Ectodermal cell (in vitro differentiated cells): Measurements from ENCODE around the gene GC.
"Not testable (repeated sequence)": the region's sequence is repeated elsewhere in the genome, so short reads cannot be mapped to it uniquely, and the experiment has no call there.

ENCODE experiments used
- H3K27ac ChIP-seq: 2 replicates; pipeline ENCODE4 v1.7.0; 2013; ENCODE audit warnings: mild to moderate bottlenecking, low read depth, low read length; ENCODE audit not compliant: insufficient read depth, poor library complexity, severe bottlenecking
- H3K27me3 ChIP-seq: 2 replicates; pipeline ENCODE4 v1.7.0; 2013; ENCODE audit warnings: mild to moderate bottlenecking, low read length; ENCODE audit not compliant: insufficient read depth, control insufficient read depth, poor library complexity, severe bottlenecking
- H3K36me3 ChIP-seq: one replicate; pipeline ENCODE4 v1.7.0; 2013; ENCODE audit warnings: low read length; ENCODE audit not compliant: control insufficient read depth, insufficient read depth
- H3K4me1 ChIP-seq: one replicate; pipeline ENCODE4 v1.7.0; 2013; ENCODE audit warnings: low read length; ENCODE audit not compliant: control insufficient read depth, insufficient read depth
- H3K4me3 ChIP-seq: 2 replicates; pipeline ENCODE4 v1.7.0; 2013; ENCODE audit warnings: low read depth, low read length, control low read depth; ENCODE audit not compliant: insufficient read depth
- H3K9me3 ChIP-seq: 2 replicates; pipeline ENCODE4 v1.7.0; 2013; ENCODE audit warnings: mild to moderate bottlenecking, low read length, moderate library complexity; ENCODE audit not compliant: control insufficient read depth
- WGBS, 2 experiments: methylation state at CpG; one replicate each; pipeline ENCODE4 v1.1.7; 2013; ENCODE audit warnings: missing lambda C conversion rate in 2 of 2; 5-methylcytosine and 5-hydroxymethylcytosine counted together

Gene GC

DNA sequence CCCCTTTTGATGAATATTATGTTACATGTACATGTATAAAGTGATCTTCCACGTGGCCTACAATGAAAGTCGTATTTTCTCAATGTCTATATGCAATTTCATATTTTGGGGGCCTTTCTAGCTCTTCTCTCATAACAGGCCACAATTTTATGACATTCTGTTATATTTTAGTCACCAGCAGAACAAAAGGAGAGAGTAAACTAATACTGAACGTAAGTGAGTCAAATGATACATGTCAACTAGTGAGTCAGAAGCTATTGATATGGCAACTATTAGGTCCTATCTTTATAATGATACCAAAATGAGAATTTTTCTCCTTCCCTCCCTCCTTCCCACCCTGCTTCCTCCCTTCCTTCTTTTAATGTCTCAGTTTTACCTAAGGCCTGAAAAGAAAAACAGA, 14.4 kb downstream of the GC start:
- H3K4me1 ChIP-seq = no peaks in the 10 kb centered on the region
- H3K27me3 ChIP-seq = no peaks in the 10 kb centered on the region
- no peak overlapping the region for H3K4me3 ChIP-seq
- H3K9me3 ChIP-seq = no peaks in the 10 kb centered on the region
- WGBS, 2 experiments = 92 to 94% methylated on average over 2 to 3 of the region's 3 CpGs
- no peaks in the 10 kb centered on the region for H3K36me3 ChIP-seq
- H3K27ac ChIP-seq = no peak overlapping the region

DNA sequence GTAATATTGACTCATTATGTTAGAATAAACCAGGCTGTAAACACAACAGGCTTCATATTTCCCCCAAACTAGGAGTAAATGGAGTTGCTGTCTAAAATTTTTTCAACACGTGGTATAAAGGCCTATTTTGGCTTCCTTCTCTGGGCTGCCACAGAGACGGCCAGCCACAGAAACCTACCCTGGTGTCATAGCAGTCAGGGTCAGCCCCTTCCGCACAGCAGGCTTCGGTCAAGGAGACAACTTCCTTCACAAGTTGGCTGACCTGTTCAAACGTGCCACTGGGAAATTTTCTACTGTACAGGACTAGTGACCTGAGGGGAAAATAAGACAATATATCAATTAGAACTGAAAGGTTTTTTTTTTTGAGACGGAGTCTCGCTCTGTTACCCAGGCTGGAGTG, 15.8 kb downstream of the GC start:
- Histone ChIP-seq H3K36me3 (no peaks in the 10 kb centered on the region), H3K4me3 (no peak overlapping the region), H3K27ac (no peak overlapping the region), H3K4me1 (no peaks in the 10 kb centered on the region), H3K9me3 (no peaks in the 10 kb centered on the region), H3K27me3 (no peaks in the 10 kb centered on the region)
- WGBS, 2 experiments = 87 to 94% methylated on average over 7 of the region's 7 CpGs

DNA sequence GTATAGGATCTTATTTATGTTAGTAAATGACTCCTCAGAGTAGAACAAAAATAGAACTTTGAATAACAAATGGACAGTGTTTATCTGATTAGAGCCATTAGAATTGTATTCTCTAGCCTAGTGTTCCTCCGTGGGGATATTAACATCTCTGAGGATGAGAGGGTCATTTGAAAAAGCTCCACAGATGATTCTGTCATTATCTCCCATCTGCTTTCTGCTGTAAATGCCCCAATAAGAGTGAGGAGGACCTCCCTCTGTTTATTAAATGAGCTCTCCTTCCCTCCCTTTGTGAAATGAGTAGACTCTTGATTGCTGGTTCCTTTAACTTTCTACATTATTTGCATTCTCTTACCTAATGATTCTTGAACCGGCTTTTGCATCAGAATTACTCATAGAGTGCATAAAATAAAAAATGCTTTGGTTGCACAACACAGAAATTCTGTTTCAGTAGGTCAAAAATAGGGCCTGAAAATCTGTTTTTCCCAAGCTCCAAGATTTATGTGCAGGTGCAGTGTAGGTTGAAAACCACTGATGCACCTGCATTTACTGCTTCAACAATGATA, 18.0 kb downstream of the GC start:
- Histone ChIP-seq H3K27ac (no peak overlapping the region), H3K27me3 (no peaks in the 10 kb centered on the region), H3K4me3 (no peak overlapping the region), H3K36me3 (no peaks in the 10 kb centered on the region), H3K4me1 (no peaks in the 10 kb centered on the region), H3K9me3 (no peaks in the 10 kb centered on the region)
- 26 to 29% methylated on average over 2 of the region's 2 CpGs for WGBS, 2 experiments

DNA sequence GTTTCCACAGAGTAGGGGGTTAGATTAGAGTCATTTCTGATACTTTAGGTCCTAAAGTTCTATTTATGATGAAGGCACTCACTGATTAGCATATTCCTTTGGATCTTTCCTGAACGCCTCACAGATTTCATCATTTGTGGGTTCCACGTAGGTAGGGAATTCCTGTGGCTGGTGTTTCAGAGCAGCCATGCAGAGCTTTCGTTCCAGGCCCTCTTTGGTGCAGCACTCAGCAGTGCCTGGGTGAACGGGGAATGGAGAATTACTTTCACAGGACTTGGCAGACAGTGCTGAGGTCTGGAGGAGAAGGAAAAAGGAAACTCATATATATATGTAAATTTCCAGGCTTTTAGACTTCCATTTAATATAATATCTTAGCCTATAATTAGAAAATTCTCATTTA, 18.5 kb downstream of the GC start:
- Histone ChIP-seq H3K4me3 (no peak overlapping the region), H3K9me3 (no peaks in the 10 kb centered on the region), H3K36me3 (no peaks in the 10 kb centered on the region), H3K4me1 (no peaks in the 10 kb centered on the region), H3K27me3 (no peaks in the 10 kb centered on the region), H3K27ac (no peak overlapping the region)
- 58 to 68% methylated on average over 4 of the region's 4 CpGs for WGBS, 2 experiments

DNA sequence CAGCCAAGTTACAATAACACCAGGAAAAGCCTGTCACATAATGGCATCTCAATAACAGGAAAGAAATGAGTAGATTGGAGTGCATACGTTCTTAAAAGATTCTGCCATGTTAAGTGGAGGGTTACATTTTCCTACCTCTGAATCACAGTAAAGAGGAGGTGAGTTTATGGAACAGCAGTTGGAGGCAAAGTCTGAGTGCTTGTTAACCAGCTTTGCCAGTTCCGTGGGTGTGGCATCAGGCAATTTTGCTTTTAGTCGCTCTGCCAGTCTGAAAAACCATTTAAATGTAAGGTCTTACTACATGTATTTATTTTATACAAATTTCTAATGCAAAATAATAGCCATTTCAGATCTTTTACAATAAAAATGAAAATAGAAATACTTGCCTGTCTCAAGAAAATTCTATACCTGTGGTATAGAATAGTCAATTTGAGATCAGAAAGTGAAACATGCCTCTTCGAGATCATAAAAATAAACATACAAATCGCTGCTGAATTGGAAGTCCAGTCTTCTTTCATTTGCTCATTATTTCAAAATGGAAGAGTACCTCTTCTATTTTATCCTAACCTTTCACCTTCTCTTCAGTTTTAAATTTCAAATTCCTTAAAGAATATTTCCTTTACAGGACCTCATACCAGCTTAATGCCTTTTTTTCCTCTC, 31.4 kb downstream of the GC start:
- no peaks in the 10 kb centered on the region for H3K9me3 ChIP-seq
- no peak overlapping the region for H3K4me3 ChIP-seq
- 77 to 83% methylated on average over 5 of the region's 5 CpGs for WGBS, 2 experiments
- no peaks in the 10 kb centered on the region for H3K4me1 ChIP-seq
- H3K27me3 ChIP-seq = no peaks in the 10 kb centered on the region
- H3K27ac ChIP-seq = no peak overlapping the region
- H3K36me3 ChIP-seq = no peaks in the 10 kb centered on the region

DNA sequence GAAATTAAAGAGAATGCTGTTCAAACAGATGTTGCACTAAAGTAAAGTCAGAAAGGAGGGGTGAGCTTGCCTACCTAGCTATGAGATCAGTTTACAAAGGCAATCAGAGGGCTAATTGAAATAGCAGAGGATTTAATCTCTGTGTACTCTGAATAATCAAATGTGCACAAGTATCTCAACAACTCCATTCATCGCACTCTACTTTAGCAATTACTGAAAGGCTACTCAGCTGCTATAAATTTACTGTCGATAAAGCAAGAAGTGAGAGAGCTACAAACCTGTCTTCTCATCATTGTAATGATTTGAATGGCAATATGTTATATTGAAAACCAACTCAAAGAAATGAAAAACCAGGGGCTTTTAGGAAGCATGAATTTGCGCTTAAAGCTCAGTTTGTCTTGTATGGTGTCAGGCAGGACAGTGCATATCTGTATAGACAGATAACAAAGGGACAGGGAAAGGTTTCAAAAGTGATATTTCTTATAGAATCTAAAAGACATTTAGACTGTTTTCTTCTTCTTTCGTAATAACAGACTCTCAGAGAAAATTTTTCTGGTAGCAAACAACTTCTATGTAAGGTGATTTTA, 34.8 kb downstream of the GC start:
- WGBS, 2 experiments = 95 to 100% methylated on average over 1 to 4 of the region's 4 CpGs
- Histone ChIP-seq H3K4me3 (no peak overlapping the region), H3K36me3 (no peaks in the 10 kb centered on the region)

DNA sequence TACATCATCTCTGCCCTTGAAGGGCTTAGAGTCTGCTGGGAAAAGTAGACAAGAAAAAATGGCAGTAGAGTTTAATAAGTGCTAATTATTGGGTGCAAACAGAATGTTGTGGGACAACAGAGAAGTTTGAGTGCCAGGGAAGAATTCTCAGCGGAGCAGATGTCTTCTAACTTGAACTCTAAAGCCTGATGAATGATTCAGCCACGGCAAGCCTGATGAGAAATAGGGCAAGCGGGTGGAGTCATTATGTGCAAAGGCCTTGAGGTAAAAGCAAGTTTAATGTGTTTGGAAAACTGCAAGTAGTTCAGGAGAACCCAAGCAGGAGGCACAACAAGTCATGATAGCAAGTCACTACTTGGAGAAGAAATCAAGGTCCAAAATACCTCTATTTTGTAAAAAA, 37.5 kb downstream of the GC start:
- no peaks in the 10 kb centered on the region for H3K4me1 ChIP-seq
- WGBS, 2 experiments = 91 to 96% methylated on average over 3 of the region's 3 CpGs

More for the DNA sequence above, 34.8 kb downstream of the GC start:
- no peaks in the 10 kb centered on the region for H3K27me3 ChIP-seq
- H3K27ac ChIP-seq = no peak overlapping the region
- H3K9me3 ChIP-seq = no peaks in the 10 kb centered on the region
- H3K4me1 ChIP-seq = no peaks in the 10 kb centered on the region

DNA sequence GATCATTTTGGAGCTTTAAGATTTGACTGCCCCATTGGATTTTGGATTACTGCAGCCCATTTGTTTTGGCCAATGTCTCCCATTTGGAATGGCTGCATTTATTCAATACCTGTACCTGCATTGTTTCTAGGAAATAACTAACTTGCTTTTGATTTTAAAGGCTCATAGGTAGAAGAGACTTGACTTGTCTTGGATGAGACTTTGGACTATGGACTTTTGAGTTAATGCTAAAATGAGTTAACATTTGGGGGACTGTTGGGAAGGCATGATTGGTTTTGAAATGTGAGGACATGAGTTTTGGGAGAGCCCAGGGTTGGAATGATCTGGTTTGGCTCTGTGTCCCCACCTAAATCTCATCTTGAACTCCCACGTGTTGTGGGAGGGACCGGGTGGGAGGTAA, 45.1 kb downstream of the GC start:
- not testable (repeated sequence) for H3K36me3 ChIP-seq, H3K4me3 ChIP-seq, H3K27me3 ChIP-seq, H3K27ac ChIP-seq, H3K9me3 ChIP-seq, H3K4me1 ChIP-seq
- 92 to 100% methylated on average over 2 of the region's 2 CpGs for WGBS, 2 experiments

More for the DNA sequence above, 37.5 kb downstream of the GC start:
- no peaks in the 10 kb centered on the region for H3K27me3 ChIP-seq
- H3K9me3 ChIP-seq = no peaks in the 10 kb centered on the region
- no peaks in the 10 kb centered on the region for H3K36me3 ChIP-seq
- H3K27ac ChIP-seq = no peak overlapping the region
- no peak overlapping the region for H3K4me3 ChIP-seq

DNA sequence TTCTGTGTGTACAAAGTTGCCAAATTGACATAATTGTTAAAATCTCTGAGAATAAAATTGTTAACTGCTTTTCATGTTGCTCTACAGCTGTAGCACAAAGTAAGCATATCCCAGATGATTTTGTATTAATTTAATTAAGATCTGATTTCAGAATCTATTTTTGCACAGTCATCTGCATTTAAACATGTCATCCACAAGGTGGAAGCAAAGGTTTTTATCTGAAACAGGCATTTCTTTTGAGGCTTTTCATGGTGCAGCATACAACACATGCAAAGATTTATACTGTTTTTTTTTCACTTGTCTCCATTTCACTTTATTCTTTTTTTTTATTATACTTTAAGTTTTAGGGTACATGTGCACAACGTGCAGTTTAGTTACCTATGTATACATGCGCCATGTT, 51.2 kb downstream of the GC start:
- no peaks in the 10 kb centered on the region for H3K36me3 ChIP-seq
- H3K27me3 ChIP-seq = no peaks in the 10 kb centered on the region
- H3K27ac ChIP-seq = no peak overlapping the region
- no peaks in the 10 kb centered on the region for H3K4me1 ChIP-seq
- H3K9me3 ChIP-seq = no peaks in the 10 kb centered on the region
- 89 to 97% methylated on average over 2 of the region's 2 CpGs for WGBS, 2 experiments
- H3K4me3 ChIP-seq = no peak overlapping the region

DNA sequence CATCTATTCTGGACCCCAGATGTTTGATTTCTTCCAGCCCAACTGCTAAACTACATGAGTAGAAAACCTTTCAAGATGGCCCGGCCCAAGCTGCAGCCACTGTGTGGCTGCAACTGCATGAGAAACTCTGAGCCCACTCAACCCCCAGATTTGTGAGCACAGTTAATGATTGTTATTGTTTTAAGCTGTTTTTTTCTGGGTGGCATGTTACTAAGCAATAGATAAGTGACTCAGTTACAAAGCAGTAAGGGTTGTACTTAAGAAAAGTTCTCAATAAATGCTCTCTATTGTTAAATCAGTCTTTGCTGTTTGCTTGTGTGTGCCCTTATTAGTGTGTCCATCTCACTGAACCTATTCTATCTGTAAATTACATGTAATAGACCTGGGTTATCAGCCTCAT, 51.8 kb downstream of the GC start:
- WGBS, 2 experiments = 93 to 94% methylated on average over 1 of the region's 1 CpG
- Histone ChIP-seq H3K36me3 (no peaks in the 10 kb centered on the region), H3K27ac (no peak overlapping the region), H3K27me3 (no peaks in the 10 kb centered on the region), H3K4me1 (no peaks in the 10 kb centered on the region), H3K9me3 (no peaks in the 10 kb centered on the region), H3K4me3 (no peak overlapping the region)
